ENCODE data around the gene COX6A2.
A peak's percentile ranks its signal among the peaks of the same experiment; 100 is the strongest.

Gene COX6A2

DNA sequence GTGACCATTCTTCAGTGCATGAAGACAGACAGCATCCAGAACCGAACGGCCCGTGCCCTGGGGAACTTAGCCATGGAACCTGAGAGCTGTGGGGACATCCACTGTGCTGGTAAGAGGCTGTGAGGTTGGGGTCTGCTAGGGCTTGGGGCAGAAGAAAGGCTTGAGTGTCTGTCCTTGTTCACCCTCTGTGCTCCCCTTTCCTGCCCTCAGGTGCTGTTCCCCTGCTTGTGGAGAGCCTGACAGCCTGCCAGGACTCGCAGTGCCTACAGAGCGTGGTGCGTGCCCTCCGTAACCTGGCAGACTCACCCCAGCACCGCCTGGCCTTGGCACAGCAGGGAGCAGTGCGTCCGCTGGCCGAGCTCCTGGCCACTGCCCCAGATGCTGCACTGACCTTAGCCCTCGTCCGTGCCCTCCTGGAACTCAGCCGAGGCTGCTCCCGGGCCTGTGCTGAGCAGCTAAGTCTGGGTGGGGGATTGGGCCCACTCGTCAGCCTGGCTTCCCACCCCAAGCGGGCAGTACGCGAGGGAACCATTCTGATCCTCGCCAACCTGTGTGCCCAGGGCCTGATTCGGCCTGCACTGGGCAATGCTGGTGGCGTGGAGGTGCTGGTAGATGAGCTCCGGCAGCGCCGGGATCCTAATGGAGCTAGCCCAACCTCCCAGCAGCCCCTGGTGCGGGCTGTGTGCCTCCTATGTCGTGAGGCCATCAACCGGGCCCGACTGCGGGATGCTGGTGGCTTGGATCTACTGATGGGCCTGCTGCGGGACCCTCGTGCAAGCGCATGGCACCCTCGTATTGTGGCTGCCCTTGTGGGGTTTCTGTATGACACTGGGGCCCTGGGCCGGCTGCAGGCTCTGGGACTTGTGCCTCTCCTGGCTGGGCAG is 34.0 kb upstream of the COX6A2 start:
- TF ChIP-seq, protein P1, sequence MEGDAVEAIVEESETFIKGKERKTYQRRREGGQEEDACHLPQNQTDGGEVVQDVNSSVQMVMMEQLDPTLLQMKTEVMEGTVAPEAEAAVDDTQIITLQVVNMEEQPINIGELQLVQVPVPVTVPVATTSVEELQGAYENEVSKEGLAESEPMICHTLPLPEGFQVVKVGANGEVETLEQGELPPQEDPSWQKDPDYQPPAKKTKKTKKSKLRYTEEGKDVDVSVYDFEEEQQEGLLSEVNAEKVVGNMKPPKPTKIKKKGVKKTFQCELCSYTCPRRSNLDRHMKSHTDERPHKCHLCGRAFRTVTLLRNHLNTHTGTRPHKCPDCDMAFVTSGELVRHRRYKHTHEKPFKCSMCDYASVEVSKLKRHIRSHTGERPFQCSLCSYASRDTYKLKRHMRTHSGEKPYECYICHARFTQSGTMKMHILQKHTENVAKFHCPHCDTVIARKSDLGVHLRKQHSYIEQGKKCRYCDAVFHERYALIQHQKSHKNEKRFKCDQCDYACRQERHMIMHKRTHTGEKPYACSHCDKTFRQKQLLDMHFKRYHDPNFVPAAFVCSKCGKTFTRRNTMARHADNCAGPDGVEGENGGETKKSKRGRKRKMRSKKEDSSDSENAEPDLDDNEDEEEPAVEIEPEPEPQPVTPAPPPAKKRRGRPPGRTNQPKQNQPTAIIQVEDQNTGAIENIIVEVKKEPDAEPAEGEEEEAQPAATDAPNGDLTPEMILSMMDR (conservative IDR thresholded peaks at IDR 0.05; ENCODE audit: control insufficient read depth, insufficient read depth, low read depth, low read length) = no peak
- DNase-seq (ENCODE audit: low read depth) = no peak
- no peak overlapping the region for H3K4me3 ChIP-seq (ENCODE audit: control insufficient read depth, low read depth, low read length)

DNA sequence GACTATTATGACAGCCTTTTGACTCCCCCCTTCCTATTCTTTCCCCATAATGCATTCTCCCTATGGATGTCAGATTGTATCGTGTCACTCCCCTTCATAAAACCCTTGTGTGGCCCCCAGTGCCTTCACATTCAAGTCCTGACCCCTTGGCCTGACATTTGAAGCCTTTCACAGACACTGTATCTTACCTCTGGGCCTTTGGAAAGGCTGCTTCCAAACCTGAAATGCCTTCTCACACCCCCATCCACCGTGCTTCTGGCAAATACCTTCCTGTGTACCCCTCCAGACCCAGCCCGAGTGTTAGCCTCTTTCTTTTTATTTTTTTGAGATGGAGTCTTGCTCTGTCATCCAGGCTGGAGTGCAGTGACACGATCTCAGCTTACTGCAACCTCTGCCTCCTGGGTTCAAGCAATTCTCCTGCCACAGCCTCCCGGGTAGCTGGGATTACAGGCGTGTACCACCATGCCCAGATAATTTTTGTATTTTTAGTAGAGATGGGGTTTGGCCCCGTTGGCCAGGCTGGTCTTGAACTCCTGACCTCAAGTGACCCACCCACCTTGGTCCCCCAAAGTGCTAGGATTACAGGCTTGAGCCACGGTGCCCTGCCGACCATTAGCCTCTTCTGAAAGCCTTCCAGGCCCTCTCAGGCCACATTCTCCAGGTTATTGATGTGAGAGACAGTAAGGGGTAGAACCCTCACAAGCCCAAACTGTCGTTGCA is 33.2 kb upstream of the COX6A2 start:
- TF ChIP-seq, protein P1 (conservative IDR thresholded peaks at IDR 0.05; ENCODE audit: control insufficient read depth, insufficient read depth, low read depth, low read length) = no peak
- DNase-seq (ENCODE audit: low read depth) = no peak
- H3K4me3 ChIP-seq (ENCODE audit: control insufficient read depth, low read depth, low read length) = no peak overlapping the region

DNA sequence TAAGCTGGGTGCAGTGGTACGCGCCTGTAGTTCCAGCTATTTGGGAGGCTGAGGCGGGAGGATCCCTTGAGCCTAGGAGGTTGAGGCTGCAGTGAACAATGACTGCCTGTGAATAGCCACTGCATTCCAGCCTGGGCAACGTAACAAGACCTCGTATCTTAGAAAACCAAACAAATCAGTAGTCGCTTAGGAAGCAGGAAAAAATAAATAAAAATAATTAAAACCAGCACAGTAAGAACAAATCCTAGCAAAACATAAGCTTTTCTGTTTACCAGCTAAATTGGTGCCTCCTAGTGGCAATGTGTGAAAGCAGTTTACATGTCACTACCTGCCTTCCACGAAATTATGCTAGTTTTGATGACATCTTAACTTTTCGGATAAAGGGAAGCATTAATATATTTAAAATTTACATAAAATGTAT is 32.4 kb upstream of the COX6A2 start:
- TF ChIP-seq, protein P1 (conservative IDR thresholded peaks at IDR 0.05; ENCODE audit: control insufficient read depth, insufficient read depth, low read depth, low read length) = peak; percentile 76
- no peak overlapping the region for H3K4me3 ChIP-seq (ENCODE audit: control insufficient read depth, low read depth, low read length)
- peak; percentile 78 for DNase-seq (ENCODE audit: low read depth)

DNA sequence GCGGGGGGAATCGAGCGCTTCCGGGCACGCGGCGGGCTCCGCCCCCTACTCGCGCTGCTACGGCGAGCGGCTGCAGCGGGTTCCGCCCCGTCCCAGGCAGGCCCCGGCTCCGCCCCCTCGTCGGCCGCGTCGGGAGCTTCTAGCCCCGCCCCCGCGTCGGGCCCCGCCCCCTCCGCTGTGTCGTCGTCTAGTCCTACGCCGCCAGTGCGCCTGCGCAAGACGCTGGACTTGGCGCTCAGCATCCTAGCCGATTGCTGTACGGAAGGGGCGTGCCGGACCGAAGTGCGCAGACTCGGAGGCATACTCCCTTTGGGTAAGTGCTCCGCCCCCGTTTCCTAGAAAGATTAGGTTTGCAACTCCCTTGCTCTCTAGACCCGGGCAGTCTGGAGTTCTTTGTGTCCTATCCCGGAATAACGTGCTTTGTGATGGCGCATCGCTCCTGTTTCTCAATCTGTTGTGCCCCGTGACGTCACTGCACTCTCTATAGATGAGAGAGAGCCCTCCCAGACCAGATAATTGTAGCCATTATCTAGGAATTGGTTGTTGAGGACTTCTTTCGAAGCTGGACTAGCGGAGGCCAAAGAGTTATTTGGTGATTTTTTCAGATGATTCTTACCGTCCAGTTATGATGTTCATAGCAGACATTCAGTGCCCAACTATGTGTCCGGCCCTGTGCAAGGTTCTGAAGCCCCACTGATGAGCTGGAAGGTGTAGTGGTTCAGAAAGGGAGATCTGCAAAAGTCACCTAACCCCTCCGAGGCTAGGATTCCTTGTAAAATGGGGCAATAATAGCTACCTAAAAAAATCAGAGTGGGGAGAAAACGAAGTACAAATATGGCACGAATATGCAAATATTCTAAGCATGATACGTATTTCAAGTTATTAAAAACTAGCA is 31.8 kb upstream of the COX6A2 start:
- TF ChIP-seq, protein P1 (conservative IDR thresholded peaks at IDR 0.05; ENCODE audit: control insufficient read depth, insufficient read depth, low read depth, low read length) = no peak
- peak; percentile 99 for DNase-seq (ENCODE audit: low read depth)
- H3K4me3 ChIP-seq (ENCODE audit: control insufficient read depth, low read depth, low read length) = peak overlapping the region; percentile 57

DNA sequence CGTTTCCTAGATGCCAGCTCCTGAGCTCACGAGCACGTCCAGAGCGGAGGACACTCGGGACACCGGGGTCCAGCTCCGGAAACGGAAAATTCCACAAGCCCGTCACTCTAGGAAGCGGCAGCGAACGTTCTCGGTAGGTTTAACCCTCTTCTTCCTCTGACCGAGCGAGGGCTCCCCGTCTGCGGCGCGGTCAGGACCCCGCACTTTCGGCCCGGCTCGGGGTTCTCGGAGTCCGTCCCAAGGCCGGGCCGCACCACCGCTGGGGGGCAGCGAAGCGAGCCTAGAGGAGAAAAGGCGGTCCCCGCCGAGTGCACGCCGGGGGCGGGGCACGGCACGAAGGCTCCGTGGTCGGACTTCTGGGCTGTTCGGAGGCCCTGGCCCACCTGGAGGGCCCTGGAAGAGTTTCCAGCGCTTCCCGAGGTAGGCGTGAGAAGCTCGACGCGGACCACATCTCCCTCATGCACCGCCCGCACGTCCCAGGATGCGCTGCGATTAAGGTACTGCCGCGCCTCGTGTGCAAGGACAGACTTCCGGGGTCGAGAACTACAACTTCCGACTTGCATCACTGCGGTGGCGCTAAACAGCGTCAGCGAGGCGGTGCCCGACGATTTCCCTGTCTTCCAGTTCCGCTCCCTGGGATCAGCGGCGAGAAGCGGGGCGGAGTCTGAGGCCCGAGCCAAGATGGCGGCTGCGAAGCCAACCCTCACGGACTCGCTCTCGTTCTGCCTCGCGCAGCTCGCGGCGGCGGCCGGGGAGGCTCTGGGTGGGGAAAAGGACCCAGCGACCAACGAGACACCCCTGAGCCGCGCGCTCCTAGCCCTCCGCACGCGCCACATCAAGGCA is 30.9 kb upstream of the COX6A2 start, which contains the start of gene ARMC5:
ARMC5 (plus strand) TSS at position 658 of the 843 bp plus-strand sequence; CDS start at position 682, 24 bp downstream.
- H3K4me3 ChIP-seq (ENCODE audit: control insufficient read depth, low read depth, low read length) = peak within 1 kb of the TSS; percentile 57
- DNase-seq (ENCODE audit: low read depth) = peak; percentile 98
- TF ChIP-seq, protein P1 (conservative IDR thresholded peaks at IDR 0.05; ENCODE audit: control insufficient read depth, insufficient read depth, low read depth, low read length) = peak; percentile 29
